AG04450 (cell line): ENCODE data around the gene NCF4. TPM values are rescaled to one million over a fixed set of nuclear protein-coding genes. Genes with fewer than 3 reads are reported as not detected.

Experiments used
- CTCF ChIA-PET: fragments of 300-600, 350-600 bp; formaldehyde crosslinking; extraction: SDS; loops from one replicate; lab custom pipeline; 2022; ENCODE audit warnings: antibody characterized with exemption, inconsistent platforms; lab: Charles Lee
- POLR2A ChIA-PET: fragments of 350-600 bp; formaldehyde crosslinking; extraction: SDS; loops from one replicate; lab custom pipeline; 2021; ENCODE audit warnings: antibody characterized with exemption, inconsistent platforms; lab: Yijun Ruan, JAX
- DNase-seq: peaks from one replicate; pipeline ENCODE4 v3.0.0-alpha.2; 2011; ENCODE audit warnings: low read depth, low spot score
- H3K27ac ChIP-seq: one replicate; pipeline ENCODE4 v1.5.1; 2012; ENCODE audit warnings: low read depth, low read length, control low read depth
- H3K27me3 ChIP-seq: one replicate; pipeline ENCODE4 v1.6.0; 2012; ENCODE audit warnings: low read length; ENCODE audit not compliant: control insufficient read depth, insufficient read depth
- H3K4me3 ChIP-seq: 2 replicates; pipeline ENCODE4 v1.5.1; 2011; ENCODE audit warnings: mild to moderate bottlenecking, low read depth, low read length, control low read depth
- H3K9me3 ChIP-seq: 2 replicates; pipeline ENCODE4 v1.5.1; 2012; ENCODE audit warnings: low read length; ENCODE audit not compliant: control insufficient read depth, insufficient read depth
- polyA plus RNA-seq: library from polyadenylated mRNA; depleted of rRNA; stranded (reverse); fragments of >200 nt; gene quantifications from 2 replicates; pipeline ENCODE4 v1.2.3, GENCODE V29; 2011
- TF ChIP-seq, protein P1 (sequence below): IDR thresholded peaks from 2 replicates; pipeline ENCODE4 v1.5.1; 2011; ENCODE audit warnings: low read depth, low read length, control low read depth, inconsistent platforms

NCF4 gene
- polyA plus RNA-seq, 1 experiment: not detected

DNA sequence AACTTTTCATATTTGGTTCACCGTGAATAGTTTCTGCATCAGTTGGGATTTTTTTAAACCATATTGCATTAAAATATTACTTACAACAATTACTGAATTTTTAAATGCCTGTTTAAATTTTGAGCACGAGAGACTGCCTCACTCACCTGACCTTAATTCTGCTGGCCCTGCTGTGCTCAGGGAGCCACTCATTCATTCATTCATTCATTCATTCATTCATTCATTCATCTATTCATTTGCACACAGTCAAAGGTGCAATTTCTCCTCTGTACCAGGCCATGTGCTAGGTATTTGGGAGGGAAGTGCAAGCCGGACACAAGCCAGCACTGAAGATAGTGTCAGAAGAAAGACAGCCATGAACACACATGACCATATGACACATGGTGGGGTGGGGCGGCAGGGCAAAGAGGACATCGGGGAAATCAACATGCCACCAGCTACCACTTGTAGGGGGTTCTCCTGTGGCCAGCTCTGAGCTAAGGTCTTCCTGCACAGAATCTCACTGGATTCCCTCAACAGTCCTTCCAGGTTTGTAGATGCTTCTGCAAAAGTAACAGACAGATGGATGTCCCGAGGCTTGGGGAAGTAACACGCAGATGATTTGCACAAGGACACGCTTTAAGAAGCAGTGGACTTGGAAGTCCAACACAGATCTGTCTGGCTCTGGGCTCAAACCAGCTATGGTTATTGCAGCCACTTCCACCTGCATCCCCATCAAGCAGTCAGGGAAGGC, 52.1 kb downstream of the NCF4 start:
- no peak for DNase-seq
- Histone ChIP-seq H3K4me3 (no peak overlapping the region), H3K27me3 (peaks cover 10% of the 10 kb centered on the region), H3K27ac (no peak overlapping the region), H3K9me3 (no peaks in the 10 kb centered on the region)
- TF ChIP-seq, protein P1, sequence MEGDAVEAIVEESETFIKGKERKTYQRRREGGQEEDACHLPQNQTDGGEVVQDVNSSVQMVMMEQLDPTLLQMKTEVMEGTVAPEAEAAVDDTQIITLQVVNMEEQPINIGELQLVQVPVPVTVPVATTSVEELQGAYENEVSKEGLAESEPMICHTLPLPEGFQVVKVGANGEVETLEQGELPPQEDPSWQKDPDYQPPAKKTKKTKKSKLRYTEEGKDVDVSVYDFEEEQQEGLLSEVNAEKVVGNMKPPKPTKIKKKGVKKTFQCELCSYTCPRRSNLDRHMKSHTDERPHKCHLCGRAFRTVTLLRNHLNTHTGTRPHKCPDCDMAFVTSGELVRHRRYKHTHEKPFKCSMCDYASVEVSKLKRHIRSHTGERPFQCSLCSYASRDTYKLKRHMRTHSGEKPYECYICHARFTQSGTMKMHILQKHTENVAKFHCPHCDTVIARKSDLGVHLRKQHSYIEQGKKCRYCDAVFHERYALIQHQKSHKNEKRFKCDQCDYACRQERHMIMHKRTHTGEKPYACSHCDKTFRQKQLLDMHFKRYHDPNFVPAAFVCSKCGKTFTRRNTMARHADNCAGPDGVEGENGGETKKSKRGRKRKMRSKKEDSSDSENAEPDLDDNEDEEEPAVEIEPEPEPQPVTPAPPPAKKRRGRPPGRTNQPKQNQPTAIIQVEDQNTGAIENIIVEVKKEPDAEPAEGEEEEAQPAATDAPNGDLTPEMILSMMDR: no peak
- ChIA-PET CTCF (no interaction called here), POLR2A (no interaction called here)

DNA sequence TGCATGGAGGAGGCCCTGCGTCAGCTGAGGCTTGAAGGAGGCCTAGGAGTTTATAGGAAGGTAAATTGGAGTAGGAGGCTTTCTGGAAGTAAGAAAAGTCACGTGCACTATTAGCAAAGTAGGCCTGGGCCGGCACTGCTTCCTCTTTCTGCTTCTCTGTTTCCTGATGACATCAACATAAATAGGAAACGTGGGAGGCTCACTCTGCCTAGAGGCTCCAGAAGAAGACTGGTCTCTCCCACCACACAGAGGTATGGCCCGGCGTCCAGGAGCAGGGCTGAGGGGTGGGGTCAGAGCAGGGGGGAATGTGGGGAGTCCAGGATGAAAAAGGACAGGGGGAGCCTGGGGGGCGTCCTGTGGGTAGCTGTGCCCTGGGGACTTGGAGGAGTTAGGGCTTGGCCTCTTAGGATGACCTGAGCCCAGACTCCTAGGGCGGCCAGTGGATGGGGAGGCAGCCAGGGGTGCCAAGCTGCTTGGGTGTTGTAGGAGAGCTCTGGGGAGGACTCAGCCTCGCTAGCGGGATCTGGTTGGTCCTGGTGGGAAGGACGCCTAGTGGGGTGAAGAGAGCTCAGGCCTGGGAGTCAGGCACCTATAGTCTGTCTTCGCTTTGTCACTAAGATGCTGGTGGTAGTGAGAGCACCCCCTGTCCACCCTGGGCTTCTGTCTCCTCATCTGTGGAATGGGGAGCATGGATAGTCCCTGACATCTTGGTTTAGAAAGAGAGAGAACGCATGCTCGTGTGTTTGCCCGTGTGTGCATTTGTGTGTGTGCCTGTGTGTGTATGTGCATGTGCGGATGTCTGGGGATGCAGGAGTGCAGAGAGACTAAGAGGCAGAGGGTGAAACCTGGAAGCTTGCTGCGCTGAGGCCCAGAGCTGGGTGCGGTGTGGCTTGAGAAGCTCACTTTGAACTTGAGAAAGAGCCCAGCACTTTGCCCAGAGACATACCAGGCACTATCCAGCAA, 52.9 kb downstream of the NCF4 start, which contains the start of gene CSF2RB:
CSF2RB (plus strand) TSS at position 202 of the 963 bp plus-strand sequence. CDS start 8,580 bp downstream, outside the sequence.
- Histone ChIP-seq H3K27me3 (peaks cover 8% of the 10 kb centered on the region), H3K4me3 (no peak within 1 kb of the TSS), H3K9me3 (no peaks in the 10 kb centered on the region), H3K27ac (no peak within 1 kb of the TSS)
- TF ChIP-seq, protein P1: no peak
- CTCF ChIA-PET: interaction anchor here (0.9 kb wide), 1 partner anchor 57 kb away, joined by 3 read pairs; no protein-coding TSS in a partner anchor
- DNase-seq: no peak
- POLR2A ChIA-PET: no interaction called here

DNA sequence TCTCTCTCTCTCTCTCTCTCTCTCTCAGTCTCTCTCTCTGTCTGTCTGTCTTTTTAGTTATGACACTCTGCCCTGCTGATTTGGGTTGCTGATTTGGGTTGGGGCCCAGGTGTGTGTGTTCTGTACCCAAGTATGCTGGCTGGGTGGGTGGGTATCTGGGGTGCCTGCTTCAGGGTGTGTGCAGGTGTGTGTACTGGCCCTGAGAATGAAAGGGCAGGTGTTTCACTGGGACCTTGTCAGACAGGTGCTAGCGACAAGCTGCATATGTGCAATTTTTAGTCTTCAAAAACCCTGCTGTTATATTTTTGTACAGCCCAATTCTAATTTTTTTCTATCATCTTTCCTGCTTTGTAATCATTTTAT, 53.6 kb downstream of the NCF4 start:
- TF ChIP-seq, protein P1: no peak
- POLR2A ChIA-PET: no interaction called here
- CTCF ChIA-PET: no interaction called here
- Histone ChIP-seq H3K4me3 (no peak overlapping the region), H3K27me3 (peaks cover 8% of the 10 kb centered on the region), H3K9me3 (no peaks in the 10 kb centered on the region), H3K27ac (no peak overlapping the region)
- DNase-seq: no peak

DNA sequence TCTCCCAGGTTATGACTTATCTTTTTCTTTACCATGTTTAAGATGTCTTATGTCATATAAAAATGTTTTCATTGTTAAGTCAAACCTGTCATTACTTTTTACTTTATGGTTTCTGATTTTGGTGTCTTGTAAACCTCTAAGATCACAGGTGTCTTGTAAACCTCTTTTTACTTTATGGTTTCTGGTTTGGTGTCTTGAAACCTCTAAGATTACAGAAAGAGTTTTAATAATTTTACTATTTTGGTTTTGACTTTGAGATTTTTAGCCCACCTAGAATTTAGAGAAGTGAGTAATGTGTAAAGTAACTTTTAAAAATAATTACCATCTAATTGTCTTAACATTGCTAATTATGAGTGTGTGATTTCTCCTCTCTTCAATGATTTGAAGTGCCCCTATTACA, 55.2 kb downstream of the NCF4 start:
- Histone ChIP-seq H3K9me3 (no peaks in the 10 kb centered on the region), H3K27ac (no peak overlapping the region), H3K27me3 (peaks cover 8% of the 10 kb centered on the region), H3K4me3 (no peak overlapping the region)
- ChIA-PET POLR2A (no interaction called here), CTCF (no interaction called here)
- DNase-seq: no peak
- TF ChIP-seq, protein P1: no peak
